NCI-H526 treated with DMSO at 0.1 percent for 48 hours (cell line): ENCODE data around the gene SLC9B2.
A peak's percentile ranks its signal among the peaks of the same experiment; 100 is the strongest.

ENCODE experiments used
- DNase-seq: peaks from one replicate; lab custom pipeline; 2025; lab: John Stamatoyannopoulos, UW

The SLC9B2 gene

DNA sequence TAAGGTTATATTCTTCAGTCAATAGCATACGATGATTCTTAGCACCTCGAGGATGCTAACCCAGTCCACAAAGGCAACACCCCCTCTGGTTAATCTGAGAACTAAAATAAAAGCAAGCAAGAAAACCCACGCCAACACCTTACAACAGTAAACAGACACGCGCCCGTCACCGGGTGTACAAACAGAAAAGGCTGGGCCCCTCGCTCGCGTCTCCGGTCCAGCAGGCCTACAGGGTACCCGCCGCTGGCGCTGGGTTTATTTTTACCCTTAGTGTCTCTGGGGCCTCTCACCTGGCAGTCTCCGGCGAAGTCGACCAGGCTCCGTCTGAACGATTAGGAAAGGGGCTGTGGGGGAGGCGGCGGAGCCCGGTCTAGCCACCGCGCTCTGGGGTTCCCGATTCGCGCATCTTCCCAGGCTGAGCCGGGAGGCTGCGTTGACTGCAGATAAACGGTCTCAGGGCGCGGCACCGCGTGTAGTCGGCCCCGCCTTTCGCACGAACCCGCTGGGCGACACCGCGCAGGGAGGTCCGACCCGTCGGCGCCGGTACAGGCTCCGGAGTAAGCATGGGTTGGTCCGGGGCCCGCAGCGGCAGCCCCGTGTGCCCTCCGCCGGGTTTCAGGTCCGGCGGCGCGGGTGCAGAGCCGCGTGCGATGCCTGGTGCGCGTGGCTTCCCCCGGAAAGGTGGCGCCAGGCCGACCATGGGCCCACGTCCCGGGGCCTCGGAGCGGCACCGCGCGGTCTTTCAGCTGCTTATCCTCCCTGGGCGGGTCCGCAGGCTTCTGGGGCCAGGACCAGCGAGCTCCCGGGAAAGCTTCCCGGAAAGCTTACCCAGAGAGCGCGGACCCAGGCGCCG lies 441 bp downstream of the SLC9B2 start:
- peak; percentile 51 for DNase-seq

- no peak for DNase-seq
Observed at GRCh38 chr4:103075435-103075893, 1.1 kb downstream of the SLC9B2 start.

GRCh38 chr4:103074744-103075434 lies 1.7 kb downstream of the SLC9B2 start:
- DNase-seq, result no peak

GRCh38 chr4:103073792-103074438 lies 2.6 kb downstream of the SLC9B2 start:
- DNase-seq, result no peak

DNA sequence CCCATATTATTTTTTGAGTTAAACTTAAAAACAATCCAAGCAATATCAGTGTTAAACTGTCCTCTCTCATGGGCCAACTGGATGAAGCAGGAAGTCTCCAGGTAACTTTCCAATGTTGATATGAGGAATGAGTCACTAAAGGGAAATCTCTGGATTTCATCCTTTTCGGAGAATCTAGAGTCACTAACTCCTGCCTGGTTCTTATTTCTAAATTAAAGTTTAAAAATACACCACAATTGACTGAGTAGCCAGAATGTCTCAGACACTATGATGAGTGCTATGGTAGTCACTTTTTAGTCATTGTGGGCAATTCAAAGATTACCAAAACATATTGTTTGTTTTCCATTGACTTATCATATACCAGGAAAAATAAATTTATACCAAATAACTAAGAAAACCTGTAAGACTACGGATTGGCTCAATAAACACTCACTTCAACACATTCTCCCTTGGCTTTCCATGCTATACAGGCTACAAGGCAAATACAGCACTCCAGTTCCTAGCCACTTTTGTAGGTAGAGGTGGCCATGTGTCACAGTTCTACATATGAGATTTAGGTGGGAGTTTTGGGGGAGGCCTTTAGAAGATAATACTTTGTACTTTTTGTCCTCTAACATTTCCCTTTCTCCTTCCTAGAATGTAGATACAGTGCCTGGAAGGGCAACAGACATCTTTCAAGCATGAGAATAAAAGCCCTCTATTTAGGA lies 8.6 kb downstream of the SLC9B2 start:
- no peak for DNase-seq

DNA sequence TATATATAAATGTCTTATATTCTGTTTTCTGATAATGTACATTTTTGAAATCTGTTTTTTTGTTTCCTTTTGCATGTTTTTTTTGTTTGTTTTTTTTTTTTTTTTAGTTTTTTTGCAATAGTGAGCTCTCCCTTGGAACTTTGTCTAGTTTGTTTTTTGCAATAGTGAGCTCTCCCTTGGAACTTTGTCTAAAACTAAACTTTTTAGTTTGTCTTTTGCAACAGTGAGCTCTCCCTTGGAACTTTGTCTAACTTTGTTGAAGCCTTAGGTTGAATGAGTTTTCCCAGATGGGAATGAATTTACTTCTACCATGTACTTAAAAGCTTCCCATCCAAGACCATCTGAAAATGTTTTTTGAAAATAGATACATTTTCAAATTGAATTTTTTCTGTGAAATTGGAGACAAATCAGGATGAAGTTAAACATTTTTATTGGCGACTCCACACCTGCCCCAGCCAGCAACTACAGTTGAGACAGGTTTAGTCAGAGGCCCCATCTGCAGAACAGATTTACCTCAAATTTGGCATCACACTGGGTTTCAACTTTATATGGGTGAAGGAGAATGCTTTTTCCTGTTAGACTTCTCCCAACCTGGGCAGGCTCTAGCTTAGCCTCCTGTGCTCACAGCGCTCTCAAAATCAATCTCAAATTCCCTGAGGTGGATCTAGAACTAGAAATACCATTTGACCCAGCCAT lies 16.0 kb downstream of the SLC9B2 start:
- DNase-seq, result no peak

DNA sequence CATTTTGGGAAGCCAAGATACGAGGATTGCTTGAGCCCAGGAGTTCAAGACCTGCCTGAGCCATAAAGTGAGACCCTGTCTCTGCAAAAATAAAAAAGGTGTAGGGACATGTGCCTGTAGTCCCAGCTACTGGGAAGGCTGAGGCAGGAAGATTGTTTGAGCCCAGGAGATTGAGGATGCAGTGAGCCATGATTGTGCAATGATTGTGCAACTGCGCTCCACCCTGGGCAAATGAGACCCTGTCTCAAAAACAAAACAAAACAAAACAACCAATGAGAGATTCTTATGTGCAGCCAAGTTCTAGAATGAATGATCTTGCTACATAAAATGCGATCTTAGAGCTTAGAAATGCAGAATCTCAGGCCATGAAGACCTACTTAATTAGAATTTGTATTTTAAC lies 22.5 kb downstream of the SLC9B2 start:
- DNase-seq, result no peak

- no peak for DNase-seq
Observed at GRCh38 chr4:103052779-103053178, 23.8 kb downstream of the SLC9B2 start.

- DNase-seq, result no peak
Observed at GRCh38 chr4:103052145-103052544, 24.4 kb downstream of the SLC9B2 start.

GRCh38 chr4:103050736-103051436 lies 25.7 kb downstream of the SLC9B2 start:
- no peak for DNase-seq

- peak; percentile 2 for DNase-seq
Observed at GRCh38 chr4:103046416-103047290, 29.9 kb downstream of the SLC9B2 start.

DNA sequence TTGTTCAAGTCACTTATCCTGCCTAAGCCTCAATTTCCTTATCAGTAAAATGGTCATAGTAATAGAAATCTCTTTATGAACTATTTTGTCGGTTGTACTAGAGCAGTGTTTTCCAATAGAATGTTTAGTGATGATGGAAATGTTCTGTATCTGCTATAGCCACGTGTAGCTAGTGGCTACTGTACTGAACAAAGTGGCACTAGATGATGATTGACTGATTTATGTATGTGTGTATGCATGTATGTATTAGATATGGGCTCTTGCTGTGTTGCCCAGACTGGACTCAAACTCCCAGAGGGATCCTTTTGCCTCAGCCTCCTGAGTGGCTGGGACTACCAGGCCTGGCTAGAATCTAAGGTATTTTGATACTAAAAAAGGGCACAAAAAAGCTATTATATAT lies 32.4 kb downstream of the SLC9B2 start:
- no peak for DNase-seq

DNA sequence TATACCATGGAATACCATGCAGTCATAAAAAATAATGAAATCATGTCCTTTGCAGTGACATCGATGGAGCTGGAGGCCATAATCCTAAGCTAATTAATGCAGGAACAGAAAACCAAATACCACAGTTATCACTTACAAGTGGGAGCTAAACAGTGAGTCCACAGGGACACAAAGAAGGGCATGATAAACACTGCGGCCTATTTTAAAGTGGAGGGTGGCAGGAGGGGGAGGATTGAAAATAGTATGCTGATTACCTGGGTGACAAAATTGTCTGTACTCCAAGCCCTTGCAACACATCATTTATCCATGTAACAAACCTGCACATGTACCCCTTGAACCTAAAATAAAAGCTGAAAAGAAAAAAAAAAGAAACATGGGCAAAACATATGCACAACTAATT lies 40.4 kb downstream of the SLC9B2 start:
- no peak for DNase-seq

GRCh38 chr4:103032574-103032973 lies 44.0 kb downstream of the SLC9B2 start:
- DNase-seq, result peak; percentile 8

- DNase-seq, result no peak
Observed at GRCh38 chr4:103030791-103031190, 45.8 kb downstream of the SLC9B2 start.

- no peak for DNase-seq
Observed at GRCh38 chr4:103029300-103029699, 47.3 kb downstream of the SLC9B2 start.

- no peak for DNase-seq
Observed at GRCh38 chr4:103026868-103027267, 49.7 kb downstream of the SLC9B2 start.

GRCh38 chr4:103024996-103025395 lies 51.6 kb downstream of the SLC9B2 start:
- no peak for DNase-seq

GRCh38 chr4:103021120-103021519 lies 55.4 kb downstream of the SLC9B2 start:
- DNase-seq, result no peak
